SH-SY5Y (cell line): Measurements from ENCODE around the gene GNAI1.

Experiments used
- GATA2 ChIP-seq: IDR thresholded peaks from 2 replicates; pipeline ENCODE4 v1.6.1; 2011; ENCODE audit warnings: mild to moderate bottlenecking, low read depth, low read length
- GATA3 ChIP-seq: IDR thresholded peaks from 2 replicates; pipeline ENCODE4 v1.6.1; 2011; ENCODE audit warnings: low read depth, mild to moderate bottlenecking, low read length, moderate library complexity

DNA sequence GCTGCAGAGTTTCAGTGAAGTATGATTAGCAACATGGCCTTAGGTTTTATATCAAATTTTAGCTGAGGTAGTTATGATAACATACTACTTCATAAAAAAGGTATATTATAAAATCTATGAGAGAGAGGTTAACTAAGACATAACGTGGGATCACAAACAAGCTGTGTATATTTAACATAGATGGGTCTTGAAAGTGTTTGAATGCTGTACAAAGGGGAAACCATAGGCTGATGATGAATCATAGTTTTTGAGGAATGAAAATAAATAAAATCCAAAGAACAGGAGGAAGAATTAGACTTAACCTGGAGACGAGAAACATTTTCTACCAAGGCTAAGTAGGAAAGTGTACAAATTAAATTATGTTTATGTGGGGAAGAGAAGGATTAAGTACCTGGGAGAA lies 119.0 kb downstream of the GNAI1 start:
- TF ChIP-seq GATA2 (no peak), GATA3 (no peak)
